Stimulated activated CD8-positive, alpha-beta memory T cell treated with anti-CD3 and anti-CD28 coated beads, Interleukin-15, amount 100 ng/mL, for 24 hours (primary cell): ENCODE data around the gene CCDC187.

ENCODE experiments used
- DNase-seq: peaks from one replicate; pipeline ENCODE4 v3.0.0-alpha.2; 2020; ENCODE audit warnings: low read depth

The CCDC187 gene

GRCh38 chr9:136225366-136225747 is 78.5 kb downstream of the CCDC187 start:
- DNase-seq: no peak

DNA sequence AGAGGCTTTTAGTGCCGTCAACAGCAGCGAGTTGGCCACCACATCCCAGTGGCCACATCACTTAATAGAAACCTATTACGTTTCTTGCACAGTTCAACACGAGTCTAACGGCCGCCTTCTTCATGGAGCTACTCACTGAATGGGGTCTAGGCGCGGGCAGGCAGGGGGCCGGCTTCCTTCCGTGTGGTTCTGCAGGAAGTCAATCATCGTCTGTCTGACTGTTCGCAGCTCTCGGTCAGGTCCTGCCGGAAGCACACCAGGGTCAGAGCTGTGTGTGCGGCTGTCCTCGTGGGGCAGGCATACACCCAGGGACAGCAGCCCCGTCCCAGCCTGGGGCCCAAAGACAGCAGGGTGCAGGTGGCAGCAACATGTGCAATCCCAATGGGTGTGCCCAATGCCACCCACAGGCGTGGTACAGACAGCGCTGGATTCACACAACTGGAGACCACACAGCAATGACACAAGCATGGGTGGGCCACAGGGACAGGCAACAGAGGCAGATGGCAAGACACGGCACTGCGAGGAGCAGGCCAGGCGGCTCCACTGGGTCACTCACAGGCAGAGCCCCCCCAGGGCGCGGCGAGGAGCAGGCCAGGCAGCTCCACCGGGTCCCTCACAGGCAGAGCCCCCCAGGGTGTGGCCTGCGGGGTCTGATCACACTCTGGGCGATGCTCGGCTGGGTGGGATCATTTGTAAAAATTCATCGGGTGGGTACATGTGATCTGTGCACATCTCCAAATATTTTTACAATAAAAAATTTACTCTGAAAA is 79.8 kb downstream of the CCDC187 start:
- no peak for DNase-seq

- no peak for DNase-seq
These were observed 81.0 kb downstream of the CCDC187 start for GRCh38 chr9:136222906-136223285.

GRCh38 chr9:136222166-136222905 is 81.6 kb downstream of the CCDC187 start:
- no peak for DNase-seq

DNA sequence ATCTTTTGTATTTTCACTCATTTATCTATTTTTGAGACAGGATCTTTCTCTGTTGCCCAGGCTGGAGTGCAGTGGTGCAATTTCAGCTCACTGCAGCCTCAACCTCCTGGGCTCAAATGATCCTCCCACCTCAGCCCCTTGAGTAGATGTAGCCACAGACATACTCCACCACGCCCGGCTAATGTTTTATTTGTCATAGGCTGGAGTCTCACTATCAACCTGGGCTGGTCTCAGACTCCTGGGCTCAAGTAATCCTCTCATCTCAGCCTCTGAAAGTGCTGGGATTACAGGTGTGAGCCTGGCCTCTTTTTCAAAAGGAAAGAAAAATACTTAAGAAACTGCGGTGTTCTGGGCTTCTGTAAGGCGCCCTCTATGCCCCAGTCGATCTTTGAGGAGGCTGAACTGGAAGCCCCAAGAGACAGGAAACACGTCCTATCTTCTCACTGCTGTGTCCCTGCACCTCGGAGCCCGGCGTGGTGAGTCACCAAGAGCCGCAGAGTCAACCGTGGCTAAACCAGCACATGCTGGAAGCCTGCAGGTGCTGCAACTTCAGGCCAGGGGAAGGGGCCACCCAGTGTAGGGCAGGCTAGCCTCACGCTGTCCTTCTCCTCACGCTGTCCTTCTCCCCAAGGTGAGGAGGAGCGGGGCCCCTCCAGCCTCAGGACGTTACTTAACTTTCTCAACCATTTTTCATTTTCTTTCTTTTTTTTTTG is 83.7 kb downstream of the CCDC187 start:
- no peak for DNase-seq

DNA sequence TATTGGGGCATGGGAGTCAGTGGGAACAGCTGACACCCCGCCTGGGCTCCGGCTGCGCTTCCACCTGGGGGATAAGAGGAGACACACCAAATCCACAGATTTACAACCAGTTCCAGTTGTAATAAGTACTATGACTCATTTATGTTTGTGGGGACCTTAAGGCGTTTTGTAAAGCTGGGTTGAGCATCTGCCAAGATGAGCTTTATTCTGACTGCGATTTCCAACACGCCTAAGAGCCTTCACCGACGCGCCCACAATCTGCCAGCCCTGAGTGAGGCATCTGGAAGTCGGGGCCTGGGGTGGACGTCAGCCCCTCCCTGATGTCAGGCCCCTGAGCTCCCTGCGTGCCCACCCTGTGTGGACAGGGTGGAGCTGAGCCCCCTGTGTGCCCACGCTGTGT is 84.6 kb downstream of the CCDC187 start:
- no peak for DNase-seq

- DNase-seq: no peak
These were observed 85.2 kb downstream of the CCDC187 start for GRCh38 chr9:136218673-136219072.

DNA sequence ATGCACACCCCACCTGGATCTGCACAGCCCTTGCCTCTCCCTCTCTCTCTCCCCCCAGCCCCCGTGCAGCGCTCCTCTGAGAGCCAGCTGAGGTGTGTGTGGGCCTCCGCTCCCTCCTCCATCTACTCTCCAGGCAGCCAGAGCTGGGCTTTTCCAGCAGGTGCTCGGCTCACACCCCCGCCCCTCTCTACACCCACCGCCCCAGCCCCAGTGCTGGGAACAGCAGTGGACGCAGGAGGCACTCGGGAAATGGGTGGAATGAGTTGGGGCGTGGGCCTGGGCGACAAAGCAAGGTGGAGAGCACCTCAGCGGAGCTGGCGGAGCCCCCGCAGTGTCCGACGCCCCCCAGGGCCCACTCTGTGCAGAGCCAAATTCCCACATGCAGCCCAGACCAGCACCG is 85.6 kb downstream of the CCDC187 start:
- DNase-seq: no peak

DNA sequence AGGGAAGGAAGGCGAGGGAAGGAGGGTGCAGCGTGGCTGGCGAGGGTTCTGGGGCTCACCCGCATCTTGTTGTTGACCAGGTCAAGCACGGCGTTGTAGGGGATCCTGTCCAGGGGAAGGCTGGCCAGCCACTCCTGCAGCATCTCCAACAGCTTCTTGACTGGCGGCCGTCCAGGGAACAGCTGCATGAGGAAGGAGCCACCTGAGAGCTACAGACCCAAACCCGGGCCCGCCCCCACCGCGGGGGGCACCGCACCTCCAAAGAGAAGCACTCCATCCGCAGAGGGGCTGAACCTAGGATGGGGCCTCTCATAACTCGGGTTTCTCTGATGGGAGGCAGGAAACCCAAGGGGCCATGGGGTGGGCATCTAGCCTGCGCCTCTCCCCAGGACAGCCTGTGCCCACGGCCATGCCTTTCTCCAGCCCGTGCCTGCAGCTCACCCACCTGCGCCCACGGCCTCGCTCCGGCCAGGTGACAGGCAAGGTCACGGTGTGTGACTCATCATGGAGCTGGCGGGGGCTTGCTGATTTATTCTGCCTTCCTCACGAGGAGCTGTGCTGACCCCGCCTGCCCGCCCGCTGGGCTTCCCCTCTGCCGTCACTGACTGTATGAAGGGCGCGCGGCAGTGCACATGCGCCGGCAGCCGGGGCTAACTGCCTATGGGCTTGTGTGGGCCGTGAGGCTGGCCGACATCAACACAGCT is 87.2 kb downstream of the CCDC187 start:
- no peak for DNase-seq

DNA sequence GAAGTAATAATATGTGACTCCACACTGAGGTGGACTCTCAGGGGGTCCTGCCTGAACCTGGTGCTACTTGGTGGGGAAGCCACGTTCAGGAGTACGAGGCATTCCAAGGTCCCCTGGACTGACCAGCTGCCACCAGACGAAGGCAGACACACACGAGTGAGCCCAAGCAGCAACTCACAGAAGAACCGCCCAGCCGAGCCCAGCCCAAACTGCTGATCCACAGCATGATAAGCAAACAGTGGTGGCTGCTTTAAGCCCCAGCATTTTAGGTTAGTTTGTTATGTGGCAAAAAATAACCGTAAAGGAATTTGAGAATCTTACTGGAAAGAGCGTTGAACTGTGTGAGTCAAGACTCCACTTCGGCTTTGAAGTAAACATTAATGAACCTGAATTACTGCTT is 90.2 kb downstream of the CCDC187 start:
- DNase-seq: no peak

DNA sequence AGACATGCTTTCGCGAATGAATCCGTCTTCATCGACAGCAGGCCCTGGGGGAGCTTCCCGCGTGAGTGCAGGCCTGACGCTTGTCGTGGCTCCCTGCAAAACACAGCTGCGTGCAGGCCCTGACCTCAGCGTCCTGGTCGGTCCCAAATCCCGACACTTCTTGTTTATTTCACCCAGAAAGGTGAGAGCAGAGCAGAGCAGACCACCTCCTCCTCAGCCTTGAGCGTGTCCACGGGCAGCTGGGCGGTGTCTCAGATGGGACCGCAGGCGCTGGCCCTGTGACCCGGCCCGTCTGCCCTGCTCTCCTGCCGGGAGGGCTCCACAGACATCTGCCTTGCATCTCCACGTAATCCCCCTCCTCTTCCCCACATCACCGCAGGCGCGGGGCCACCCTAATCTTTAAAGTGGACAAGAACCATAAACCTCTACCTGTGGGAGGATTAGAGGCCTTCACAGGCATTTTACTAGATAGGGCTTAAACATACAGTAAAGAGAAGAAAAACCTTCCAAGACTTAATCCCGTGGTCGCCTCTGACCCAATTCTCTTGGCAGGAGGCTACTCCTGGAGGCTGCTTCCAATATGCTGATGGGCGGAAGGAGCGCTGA is 91.4 kb downstream of the CCDC187 start:
- DNase-seq: no peak

DNA sequence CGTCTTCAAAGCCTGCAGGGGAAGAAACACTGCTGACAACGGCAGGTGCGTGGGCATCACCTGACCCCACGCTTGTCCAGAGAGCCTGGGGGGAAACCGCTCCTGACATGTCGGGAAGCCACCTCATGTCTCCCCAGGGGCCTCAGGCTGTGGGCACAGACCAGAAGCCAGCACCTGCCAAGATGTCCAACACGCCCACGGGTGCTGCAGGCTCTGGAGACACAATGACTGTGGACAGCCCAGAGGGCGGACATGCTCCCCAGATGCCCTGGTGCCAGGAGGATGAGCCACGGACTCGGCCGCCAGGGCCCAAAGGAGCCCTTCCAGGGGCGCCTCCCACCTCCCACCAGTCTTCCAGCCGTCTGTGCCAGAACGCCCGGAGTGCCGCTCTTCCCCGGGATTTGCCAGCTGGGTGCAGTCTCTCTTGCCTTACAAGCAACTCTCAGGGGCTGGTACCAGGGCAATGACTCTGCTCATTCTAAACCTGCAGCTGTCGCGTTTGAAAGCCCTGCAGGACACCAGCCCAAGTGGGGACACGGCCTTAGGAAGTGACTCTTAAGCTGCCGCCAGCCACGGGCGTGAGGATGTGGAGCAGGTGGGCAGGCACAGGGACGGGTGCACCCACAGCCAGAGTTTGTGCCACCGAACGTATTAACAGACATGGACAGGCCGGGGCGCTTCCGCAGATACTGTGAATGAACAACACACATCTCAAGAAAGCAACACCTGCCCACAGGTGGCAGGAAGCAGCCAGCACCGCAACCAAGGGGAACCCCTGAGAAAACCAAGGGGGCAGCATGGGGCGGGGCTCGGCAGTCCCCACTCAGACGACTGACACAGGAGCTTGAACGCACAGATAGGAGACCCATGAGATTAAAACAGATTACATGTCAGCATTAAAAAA is 92.2 kb downstream of the CCDC187 start:
- no peak for DNase-seq

DNA sequence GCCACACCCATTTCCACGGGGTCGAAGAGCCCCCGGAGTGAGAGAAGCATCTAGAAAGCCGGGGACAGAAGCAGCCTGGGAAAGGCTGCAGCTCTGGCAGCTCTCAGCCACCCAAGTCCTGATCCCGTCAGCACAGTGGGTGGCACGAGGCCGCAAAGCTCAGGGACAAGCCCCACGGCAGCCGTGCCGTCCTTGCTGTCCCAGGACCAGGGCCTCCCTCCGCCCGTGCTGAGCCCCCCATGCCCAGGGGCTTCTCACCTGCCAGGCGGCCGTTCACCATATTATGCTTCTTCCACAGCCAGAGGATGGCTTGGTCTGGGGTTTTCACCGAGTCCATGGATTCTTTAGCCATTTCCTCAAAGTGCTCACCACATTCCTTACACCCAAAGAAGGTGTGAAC is 92.9 kb downstream of the CCDC187 start:
- DNase-seq: no peak

DNA sequence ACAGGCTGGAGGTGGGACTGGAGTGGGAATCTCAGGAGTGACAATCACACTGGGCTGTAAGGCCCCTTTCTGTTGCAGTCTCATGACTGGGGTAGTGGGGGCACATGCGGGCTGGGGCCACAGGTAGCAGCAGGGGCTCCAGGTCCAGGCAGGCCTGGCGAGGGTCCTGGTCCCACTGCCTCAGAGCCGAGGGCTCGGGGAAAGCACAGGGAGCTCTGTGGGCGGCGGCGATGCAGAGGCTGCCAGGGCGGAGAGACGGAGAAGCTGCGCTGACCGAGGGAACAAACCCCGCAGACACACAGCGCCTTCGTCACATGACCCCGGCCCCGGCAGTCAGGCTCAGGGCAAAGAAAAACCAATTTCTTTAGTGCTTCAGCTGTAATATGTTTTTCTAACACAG is 93.6 kb downstream of the CCDC187 start:
- DNase-seq: no peak

GRCh38 chr9:136209786-136210185 is 94.1 kb downstream of the CCDC187 start:
- DNase-seq: no peak

DNA sequence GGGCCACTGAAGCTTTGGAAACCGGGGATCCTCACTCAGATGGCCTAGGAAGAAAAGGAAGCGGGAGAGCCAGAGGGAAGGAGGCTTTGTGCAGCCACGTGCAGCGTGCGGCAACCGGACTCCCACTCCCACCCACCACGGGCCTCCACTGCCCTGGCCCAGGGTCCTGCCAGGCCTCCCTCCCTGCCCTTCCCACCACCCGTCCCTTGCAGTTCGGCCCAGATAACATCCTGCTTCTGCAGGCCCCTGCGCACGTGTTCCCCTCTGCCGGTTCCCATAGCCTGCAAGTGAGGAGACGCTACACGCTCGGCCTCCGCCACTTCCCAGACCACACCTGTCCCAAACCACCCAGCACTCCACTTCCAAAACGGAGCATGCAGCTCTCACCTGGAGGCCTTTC is 94.7 kb downstream of the CCDC187 start:
- DNase-seq: no peak

- no peak for DNase-seq
These were observed 95.2 kb downstream of the CCDC187 start for GRCh38 chr9:136208675-136209074.

DNA sequence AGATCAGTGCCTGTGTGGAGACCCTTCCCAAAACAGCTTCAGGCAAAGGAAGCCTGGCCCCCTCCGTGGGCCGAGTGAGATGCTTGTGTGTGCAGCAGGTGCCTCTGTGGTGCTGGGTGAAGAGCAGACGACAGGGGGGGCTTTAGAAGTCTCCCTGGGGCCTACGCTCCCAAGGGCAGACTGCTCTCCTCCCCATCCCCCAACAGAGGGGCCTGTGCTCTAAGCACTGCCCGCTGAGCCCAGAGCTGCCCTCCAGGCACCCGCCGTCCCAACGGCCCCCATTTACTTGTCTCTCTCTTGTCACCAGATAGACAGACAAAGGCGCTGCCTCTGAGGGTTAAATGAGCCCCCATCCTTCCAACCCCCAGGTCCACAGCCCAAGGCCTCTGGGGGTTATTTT is 96.3 kb downstream of the CCDC187 start:
- no peak for DNase-seq

GRCh38 chr9:136206602-136207275 is 97.2 kb downstream of the CCDC187 start:
- no peak for DNase-seq

DNA sequence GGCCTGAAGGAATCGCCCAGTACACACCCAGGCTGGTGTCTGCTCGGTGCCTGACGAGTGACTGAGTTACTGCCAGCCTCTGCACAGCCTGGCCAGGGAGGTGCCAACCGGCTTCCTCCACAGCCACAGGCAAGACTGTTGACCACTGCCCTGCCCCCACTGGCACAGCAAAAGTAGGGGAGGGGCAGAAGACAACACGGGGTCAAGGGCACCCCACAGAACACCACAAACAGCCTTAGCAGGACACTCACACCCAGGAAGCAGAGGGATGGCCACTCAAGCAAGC is 98.2 kb downstream of the CCDC187 start:
- DNase-seq: no peak
